Measurements from ENCODE around the gene FUT7.

Gene FUT7

GRCh38 chr9:137019891-137020683 is 11.8 kb downstream of the FUT7 start:
- H3K4me3 ChIP-seq, result no peak overlapping the region
- peak overlapping the region; percentile 32; the same call in 1 of the 2 replicates for H3K4me2 ChIP-seq
- TF ChIP-seq Cebpa-rat (IDR thresholded peaks at IDR 0.05), result no peak
- peaks cover 70% of the 10 kb centered on the region for H3K36me3 ChIP-seq
- H3K4me1 ChIP-seq, result peaks cover 21% of the 10 kb centered on the region
- peaks cover 23% of the 10 kb centered on the region for H4K20me1 ChIP-seq
- no peaks in the 10 kb centered on the region for H3K27me3 ChIP-seq
- no peak overlapping the region for H3K9ac ChIP-seq
- no peak overlapping the region for H3K27ac ChIP-seq
- 0 out of 2 replicates have a peak, but pooled peaks cover 4% of the 10 kb centered on the region for H3K9me3 ChIP-seq

- Histone ChIP-seq H3K9ac (no peak overlapping the region), H3K27me3 (no peaks in the 10 kb centered on the region), H3K9me3 (0 out of 2 replicates have a peak, but pooled peaks cover 4% of the 10 kb centered on the region), H3K4me3 (no peak overlapping the region), H3K27ac (no peak overlapping the region), H4K20me1 (peaks cover 14% of the 10 kb centered on the region), H3K36me3 (peaks cover 80% of the 10 kb centered on the region), H3K4me2 (peak overlapping the region; percentile 32; the same call in 1 of the 2 replicates), H3K4me1 (peaks cover 13% of the 10 kb centered on the region)
- TF ChIP-seq Cebpa-rat (IDR thresholded peaks at IDR 0.05), result no peak
Observed at GRCh38 chr9:137018761-137019559, 12.9 kb downstream of the FUT7 start.

DNA sequence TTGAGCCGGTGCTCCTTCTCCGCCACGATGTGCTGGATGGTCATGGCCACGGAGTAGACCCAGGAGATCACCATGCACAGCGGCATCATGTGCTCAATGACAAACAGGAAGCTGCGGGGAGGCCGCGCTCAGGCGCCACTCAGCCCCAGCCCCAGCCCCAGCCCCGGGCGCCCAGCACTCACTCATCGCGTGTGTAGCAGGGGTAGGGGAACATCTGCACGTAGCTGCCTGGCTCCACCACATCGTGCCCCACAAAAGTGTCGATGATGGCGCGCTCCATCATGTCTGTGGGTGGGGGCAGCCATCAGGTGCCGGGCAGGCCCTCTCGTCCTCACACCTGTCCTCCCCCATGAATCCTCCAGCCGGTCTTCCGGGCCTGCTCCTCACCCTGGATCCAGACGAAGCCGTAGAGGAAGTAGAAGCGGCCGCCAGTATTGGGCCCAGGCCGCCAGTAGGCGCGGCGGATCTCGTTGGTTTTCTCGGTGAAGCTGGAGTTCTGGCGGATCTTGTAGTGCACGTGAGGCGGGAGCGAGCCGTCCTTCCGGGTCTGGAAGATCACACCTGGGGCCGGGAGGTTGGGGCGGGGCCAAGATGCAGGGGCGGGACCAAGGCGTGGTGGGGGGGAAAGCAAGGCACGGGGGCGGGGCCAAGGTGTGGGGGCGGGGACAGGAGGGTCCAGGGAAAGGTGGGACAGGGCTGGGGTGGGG is 13.9 kb downstream of the FUT7 start:
- Histone ChIP-seq H3K9me3 (0 out of 2 replicates have a peak, but pooled peaks cover 4% of the 10 kb centered on the region), H3K36me3 (peaks cover 84% of the 10 kb centered on the region), H4K20me1 (peaks cover 7% of the 10 kb centered on the region; the same call in 1 of the 2 replicates), H3K27ac (no peak overlapping the region), H3K4me3 (no peak overlapping the region), H3K4me1 (peaks cover 13% of the 10 kb centered on the region), H3K27me3 (no peaks in the 10 kb centered on the region), H3K9ac (no peak overlapping the region), H3K4me2 (no peak overlapping the region)
- no peak for TF ChIP-seq Cebpa-rat (IDR thresholded peaks at IDR 0.05)

- H3K4me3 ChIP-seq, result no peak overlapping the region
- H3K36me3 ChIP-seq, result peaks cover 86% of the 10 kb centered on the region
- H3K27ac ChIP-seq, result no peak overlapping the region
- H3K4me2 ChIP-seq, result no peak overlapping the region
- no peak for TF ChIP-seq Cebpa-rat (IDR thresholded peaks at IDR 0.05)
- peaks cover 7% of the 10 kb centered on the region; the same call in 1 of the 2 replicates for H4K20me1 ChIP-seq
- 0 out of 2 replicates have a peak, but pooled peaks cover 4% of the 10 kb centered on the region for H3K9me3 ChIP-seq
- no peaks in the 10 kb centered on the region for H3K27me3 ChIP-seq
- no peak overlapping the region for H3K9ac ChIP-seq
- H3K4me1 ChIP-seq, result peaks cover 13% of the 10 kb centered on the region
Observed at GRCh38 chr9:137017071-137017470, 14.8 kb downstream of the FUT7 start.

- peaks cover 13% of the 10 kb centered on the region for H3K4me1 ChIP-seq
- H4K20me1 ChIP-seq, result peaks cover 4% of the 10 kb centered on the region; the same call in 1 of the 2 replicates
- H3K4me3 ChIP-seq, result no peak overlapping the region
- H3K9ac ChIP-seq, result no peak overlapping the region
- H3K36me3 ChIP-seq, result peaks cover 86% of the 10 kb centered on the region
- no peak overlapping the region for H3K27ac ChIP-seq
- 0 out of 2 replicates have a peak, but pooled peaks cover 4% of the 10 kb centered on the region for H3K9me3 ChIP-seq
- no peaks in the 10 kb centered on the region for H3K27me3 ChIP-seq
- H3K4me2 ChIP-seq, result no peak overlapping the region
- no peak for TF ChIP-seq Cebpa-rat (IDR thresholded peaks at IDR 0.05)
Observed at GRCh38 chr9:137016436-137016835, 15.5 kb downstream of the FUT7 start.

DNA sequence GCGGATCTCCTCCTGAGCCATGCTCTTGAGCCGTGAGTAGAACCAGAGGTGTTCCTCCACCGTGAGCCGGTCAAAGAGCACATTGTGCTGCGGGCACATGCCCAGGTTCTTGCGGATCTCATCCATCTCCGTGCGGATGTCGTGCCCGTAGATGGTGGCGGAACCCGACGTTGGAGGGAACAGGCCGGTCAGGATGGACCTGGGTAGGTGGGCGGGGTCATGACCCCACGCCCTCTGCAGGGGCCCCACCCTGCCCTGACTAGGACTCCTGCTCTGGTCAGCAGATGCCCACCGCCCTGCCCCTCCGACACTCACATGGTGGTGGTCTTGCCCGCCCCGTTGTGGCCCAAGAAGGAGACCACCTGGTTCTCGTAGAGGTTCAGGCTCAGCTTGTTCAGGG is 15.9 kb downstream of the FUT7 start:
- H3K27me3 ChIP-seq, result no peaks in the 10 kb centered on the region
- H3K9me3 ChIP-seq, result 0 out of 2 replicates have a peak, but pooled peaks cover 4% of the 10 kb centered on the region
- no peak overlapping the region for H3K4me3 ChIP-seq
- H3K36me3 ChIP-seq, result peaks cover 82% of the 10 kb centered on the region
- no peaks in the 10 kb centered on the region for H4K20me1 ChIP-seq
- no peak overlapping the region for H3K9ac ChIP-seq
- TF ChIP-seq Cebpa-rat (IDR thresholded peaks at IDR 0.05), result no peak
- H3K4me2 ChIP-seq, result no peak overlapping the region
- H3K4me1 ChIP-seq, result peaks cover 13% of the 10 kb centered on the region
- H3K27ac ChIP-seq, result no peak overlapping the region

DNA sequence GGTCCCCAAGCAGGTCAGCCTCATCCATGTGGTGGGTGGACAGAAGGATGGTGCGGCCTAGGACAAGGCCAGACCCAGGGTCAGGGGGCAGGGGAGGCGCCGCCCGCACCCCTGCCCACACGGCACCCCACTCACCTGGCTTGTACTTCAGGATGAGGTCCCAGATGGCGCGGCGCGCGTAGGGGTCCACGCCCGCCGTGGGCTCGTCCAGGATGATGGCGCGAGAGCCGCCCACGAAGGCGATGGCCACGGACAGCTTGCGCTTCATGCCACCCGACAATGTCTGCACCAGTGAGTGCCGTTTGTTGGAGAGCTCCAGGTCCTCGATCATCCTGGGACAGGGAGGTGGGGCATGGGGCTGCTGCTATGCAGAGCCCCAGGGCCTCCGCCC is 16.4 kb downstream of the FUT7 start:
- TF ChIP-seq Cebpa-rat (IDR thresholded peaks at IDR 0.05), result no peak
- H3K36me3 ChIP-seq, result peaks cover 77% of the 10 kb centered on the region

DNA sequence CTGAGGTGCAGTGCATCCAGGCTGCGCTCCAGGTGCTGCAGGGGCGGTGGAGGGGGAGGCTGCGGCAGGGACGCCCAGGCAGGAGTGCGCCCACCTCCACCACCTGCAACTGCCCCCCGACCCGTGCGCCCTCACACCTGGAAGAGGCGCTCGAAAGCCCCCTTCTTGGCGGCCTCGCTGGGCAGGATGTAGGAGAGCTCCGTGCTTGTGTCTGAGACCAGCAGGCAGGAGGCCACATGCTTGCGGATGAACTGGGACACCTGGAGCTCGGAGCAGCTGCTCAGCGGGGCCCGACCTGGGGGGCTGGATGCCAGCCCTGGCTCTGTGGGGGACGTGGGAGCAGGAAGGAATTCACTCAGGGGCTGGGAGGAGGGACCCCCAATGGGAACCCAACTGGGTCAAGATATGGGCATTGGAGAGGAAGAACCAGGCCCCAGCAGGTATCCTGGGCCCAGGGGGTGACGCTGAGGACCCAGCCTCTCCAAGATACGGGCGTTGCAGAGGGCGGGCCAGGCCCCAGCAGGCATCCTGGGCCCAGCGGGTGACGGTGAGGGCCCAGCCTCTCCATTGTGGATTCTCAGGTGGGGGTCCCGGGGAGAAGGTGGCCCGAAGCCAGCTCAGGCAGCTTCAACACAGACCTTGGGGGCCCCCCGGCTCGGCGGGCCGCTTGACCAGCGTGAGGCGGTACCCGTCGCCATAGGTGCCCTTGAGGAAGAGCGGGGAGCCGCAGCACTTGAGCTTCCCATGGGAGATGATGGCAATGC is 16.9 kb downstream of the FUT7 start:
- Histone ChIP-seq H3K9me3 (0 out of 2 replicates have a peak, but pooled peaks cover 4% of the 10 kb centered on the region), H3K27me3 (no peaks in the 10 kb centered on the region), H3K9ac (no peak overlapping the region), H4K20me1 (no peaks in the 10 kb centered on the region), H3K4me3 (no peak overlapping the region), H3K4me1 (peaks cover 12% of the 10 kb centered on the region), H3K36me3 (peaks cover 74% of the 10 kb centered on the region), H3K4me2 (no peak overlapping the region), H3K27ac (no peak overlapping the region)
- TF ChIP-seq Cebpa-rat (IDR thresholded peaks at IDR 0.05), result no peak

More for the DNA sequence above, 16.4 kb downstream of the FUT7 start:
- H3K9me3 ChIP-seq, result 0 out of 2 replicates have a peak, but pooled peaks cover 4% of the 10 kb centered on the region
- no peak overlapping the region for H3K4me3 ChIP-seq
- H4K20me1 ChIP-seq, result no peaks in the 10 kb centered on the region
- peaks cover 13% of the 10 kb centered on the region for H3K4me1 ChIP-seq
- H3K9ac ChIP-seq, result no peak overlapping the region
- H3K4me2 ChIP-seq, result no peak overlapping the region
- no peak overlapping the region for H3K27ac ChIP-seq
- H3K27me3 ChIP-seq, result no peaks in the 10 kb centered on the region

DNA sequence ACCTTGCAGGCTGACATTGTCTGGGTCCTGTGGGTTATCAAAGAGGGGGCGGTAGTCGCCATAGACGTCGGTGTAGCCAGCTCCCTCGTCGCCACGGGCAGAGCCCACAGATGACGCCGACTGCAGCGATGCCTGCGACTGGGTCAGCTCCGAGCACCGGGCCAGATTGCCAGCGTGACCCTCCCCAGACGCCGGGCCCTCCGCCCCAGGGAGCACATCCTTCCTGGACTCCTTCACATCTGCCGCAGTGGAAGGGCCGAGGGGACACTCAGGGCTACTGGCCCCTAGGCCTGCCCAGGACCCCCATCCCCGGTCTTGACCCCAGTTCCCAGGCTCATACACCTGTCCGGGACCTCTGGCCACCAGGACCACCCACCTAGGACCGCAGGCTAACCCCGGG is 17.7 kb downstream of the FUT7 start:
- H3K9me3 ChIP-seq, result 0 out of 2 replicates have a peak, but pooled peaks cover 4% of the 10 kb centered on the region
- H3K36me3 ChIP-seq, result peaks cover 74% of the 10 kb centered on the region
- H4K20me1 ChIP-seq, result no peaks in the 10 kb centered on the region
- no peak overlapping the region for H3K27ac ChIP-seq
- H3K4me2 ChIP-seq, result no peak overlapping the region
- no peak overlapping the region for H3K4me3 ChIP-seq
- no peak for TF ChIP-seq Cebpa-rat (IDR thresholded peaks at IDR 0.05)
- peaks cover 4% of the 10 kb centered on the region; the same call in 1 of the 2 replicates for H3K4me1 ChIP-seq
- H3K27me3 ChIP-seq, result no peaks in the 10 kb centered on the region
- no peak overlapping the region for H3K9ac ChIP-seq

All from BLaER1 (cell line).